Gastroesophageal sphincter (tissue), 4 donors: ENCODE measurements around the gene ARFGEF2. TPM values are rescaled to one million over a fixed set of nuclear protein-coding genes. Genes with fewer than 3 reads are reported as not detected.

Experiments used
- ATAC-seq: fragments of 150-250 bp; one replicate; pipeline ENCODE4 v1.9.1; 2016; ENCODE audit warnings: mild to moderate bottlenecking, moderate library complexity
- H3K27ac ChIP-seq, 4 donors: fragments of 200-600 bp; sonication (generic) in 3 of 4; 1 replicate in 3 of 4; 2 replicates in 1 of 4; pipeline ENCODE4 v1.5.1; 2016 to 2019
- H3K27me3 ChIP-seq: fragments of 200-600 bp; sonication (generic); one replicate; pipeline ENCODE4 v1.5.1; 2019
- H3K36me3 ChIP-seq, 2 donors: fragments of 200-600 bp; sonication (generic); one replicate each; pipeline ENCODE4 v1.5.1; 2019; ENCODE audit warnings: control low read depth in 1 of 2
- H3K4me1 ChIP-seq, 3 donors: fragments of 200-600 bp; sonication (generic); 1 replicate in 2 of 3; 2 replicates in 1 of 3; pipeline ENCODE4 v1.5.1; 2016 to 2019; ENCODE audit warnings: control low read depth in 2 of 3
- H3K4me3 ChIP-seq, 2 donors: fragments of 200-600 bp; sonication (generic); one replicate each; pipeline ENCODE4 v1.5.1; 2019; ENCODE audit warnings: mild to moderate bottlenecking in 1 of 2, moderate library complexity in 1 of 2
- H3K9me3 ChIP-seq, 3 donors: fragments of 200-600 bp; sonication (generic); one replicate each; pipeline ENCODE4 v1.5.1; 2017 to 2019; ENCODE audit warnings: control low read depth in 2 of 3
- CTCF ChIP-seq, 4 experiments: fragments of 200-600 bp in 2 of 4; fragments of 450-650 bp in 2 of 4; sonication (generic) in 1 of 4; IDR thresholded peaks; one replicate each; pipeline ENCODE4 v1.5.1; 2017 to 2019; ENCODE audit warnings: antibody characterized with exemption in 4 of 4, mild to moderate bottlenecking in 2 of 4, moderate library complexity in 2 of 4
- EP300 ChIP-seq: sonication (generic); formaldehyde crosslinking; IDR thresholded peaks from one replicate; pipeline ENCODE4 v1.6.1; 2017; ENCODE audit warnings: antibody characterized with exemption, mild to moderate bottlenecking
- POLR2A ChIP-seq, 2 donors: fragments of 450-650 bp; IDR thresholded peaks; one replicate each; pipeline ENCODE4 v1.6.1; 2017; ENCODE audit warnings: antibody characterized with exemption in 2 of 2, mild to moderate bottlenecking in 2 of 2, moderate library complexity in 1 of 2
- POLR2AphosphoS5 ChIP-seq: sonication (generic); formaldehyde crosslinking; IDR thresholded peaks from one replicate; pipeline ENCODE4 v1.6.1; 2017; ENCODE audit warnings: antibody characterized with exemption
- WGBS, 2 donors: methylation state at CpG; one replicate each; pipeline ENCODE4 v1.1.5; 2018; ENCODE audit warnings: low coverage in 1 of 2; 5-methylcytosine and 5-hydroxymethylcytosine counted together
- total RNA-seq, 4 donors: library from RNA; depleted of rRNA; stranded (reverse); fragments of >200 nt; gene quantifications; one replicate each; pipeline ENCODE4 v1.1.0, GENCODE V29; 2016

The ARFGEF2 gene
- total RNA-seq, 4 donors from 2014 or later = 42.6 to 101 (median 51.3) TPM

GRCh38 chr20:48951041-48951440, 29.5 kb downstream of the ARFGEF2 start:
- ATAC-seq = no peak
- Histone ChIP-seq H3K36me3 (peaks cover 4 to 100% of the 10 kb centered on the region in 2 donors), H3K4me1 (no peaks in the 10 kb centered on the region), H3K9me3 (no peaks in the 10 kb centered on the region), H3K27me3 (no peaks in the 10 kb centered on the region), H3K4me3 (no peak overlapping the region), H3K27ac (no peak overlapping the region)
- TF ChIP-seq POLR2A (IDR thresholded peaks at IDR 0.05) (no peak), CTCF (IDR thresholded peaks at IDR 0.05) (no peak), POLR2AphosphoS5 (no peak), EP300 (no peak)
- WGBS, 2 donors = 89 to 90% methylated on average over 4 to 5 of the region's 10 CpGs

- no peak overlapping the region for H3K4me3 ChIP-seq
- H3K9me3 ChIP-seq = no peaks in the 10 kb centered on the region
- no peaks in the 10 kb centered on the region for H3K27me3 ChIP-seq
- TF ChIP-seq CTCF (IDR thresholded peaks at IDR 0.05) (no peak), EP300 (no peak), POLR2AphosphoS5 (no peak), POLR2A (IDR thresholded peaks at IDR 0.05) (no peak)
- no peaks in the 10 kb centered on the region for H3K4me1 ChIP-seq
- peaks cover 4 to 100% of the 10 kb centered on the region in 2 donors for H3K36me3 ChIP-seq
- no peak for ATAC-seq
- H3K27ac ChIP-seq = no peak overlapping the region
- 61 to 67% methylated on average over 4 of the region's 4 CpGs for WGBS, 2 donors
Measured at GRCh38 chr20:48951646-48952045, 30.1 kb downstream of the ARFGEF2 start.

- no peak for ATAC-seq
- Histone ChIP-seq H3K27me3 (no peaks in the 10 kb centered on the region), H3K9me3 (no peaks in the 10 kb centered on the region), H3K36me3 (peaks cover 4 to 100% of the 10 kb centered on the region in 2 donors), H3K4me1 (no peaks in the 10 kb centered on the region), H3K4me3 (no peak overlapping the region), H3K27ac (no peak overlapping the region)
- TF ChIP-seq POLR2AphosphoS5 (no peak), CTCF (IDR thresholded peaks at IDR 0.05) (no peak), POLR2A (IDR thresholded peaks at IDR 0.05) (no peak), EP300 (no peak)
- WGBS, 2 donors = 81 to 88% methylated on average over 6 of the region's 6 CpGs
Measured at GRCh38 chr20:48952656-48953055, 31.1 kb downstream of the ARFGEF2 start.

GRCh38 chr20:48953653-48954052, 32.1 kb downstream of the ARFGEF2 start:
- no peak for ATAC-seq
- WGBS, 2 donors = 83 to 86% methylated on average over 6 of the region's 6 CpGs
- no peak for TF ChIP-seq POLR2A (IDR thresholded peaks at IDR 0.05)
- no peak for TF ChIP-seq EP300
- no peak for TF ChIP-seq CTCF (IDR thresholded peaks at IDR 0.05)
- TF ChIP-seq POLR2AphosphoS5 = no peak
- H3K4me1 ChIP-seq = no peaks in the 10 kb centered on the region
- no peak overlapping the region for H3K4me3 ChIP-seq
- H3K9me3 ChIP-seq = no peaks in the 10 kb centered on the region
- H3K27ac ChIP-seq = no peak overlapping the region
- H3K27me3 ChIP-seq = no peaks in the 10 kb centered on the region
- H3K36me3 ChIP-seq = peaks cover under 1 to 100% of the 10 kb centered on the region in 2 donors

- Histone ChIP-seq H3K4me1 (no peaks in the 10 kb centered on the region), H3K9me3 (no peaks in the 10 kb centered on the region), H3K4me3 (no peak overlapping the region), H3K36me3 (peaks cover 0 to 98% of the 10 kb centered on the region in 2 donors), H3K27ac (no peak overlapping the region), H3K27me3 (no peaks in the 10 kb centered on the region)
- WGBS, 2 donors = 100% methylated on average over 2 to 4 of the region's 4 CpGs
- TF ChIP-seq EP300 = no peak
- TF ChIP-seq CTCF (IDR thresholded peaks at IDR 0.05) = no peak
- TF ChIP-seq POLR2AphosphoS5 = no peak
- no peak for TF ChIP-seq POLR2A (IDR thresholded peaks at IDR 0.05)
- no peak for ATAC-seq
Measured at GRCh38 chr20:48956052-48956451, 34.5 kb downstream of the ARFGEF2 start.
